Loucy (cell line): Measurements from ENCODE around the gene CELSR1.
A peak's percentile ranks its signal among the peaks of the same experiment; 100 is the strongest.

Source experiments
- H2AFZ ChIP-seq: fragments of 200-600 bp; sonication (generic); 2 replicates; pipeline ENCODE4 v1.6.0; 2016; ENCODE audit warnings: antibody characterized with exemption, mild to moderate bottlenecking, low read length, moderate library complexity
- H3F3A ChIP-seq: fragments of 200-600 bp; 2 replicates; pipeline ENCODE4 v1.6.0; 2016; ENCODE audit warnings: antibody characterized with exemption, low read depth, mild to moderate bottlenecking
- H3K27me3 ChIP-seq: fragments of 200-600 bp; sonication (generic); 2 replicates; pipeline ENCODE4 v1.6.1; 2014; ENCODE audit warnings: low read length, mild to moderate bottlenecking; ENCODE audit not compliant: insufficient read depth, poor library complexity, severe bottlenecking
- H3K36me3 ChIP-seq: fragments of 200-600 bp; sonication (generic); 2 replicates; pipeline ENCODE4 v1.6.1; 2016; ENCODE audit warnings: low read length; ENCODE audit not compliant: insufficient read depth
- H3K4me1 ChIP-seq: fragments of 200-600 bp; sonication (generic); 2 replicates; pipeline ENCODE4 v1.5.1; 2014; ENCODE audit warnings: low read length, mild to moderate bottlenecking; ENCODE audit not compliant: insufficient read depth, poor library complexity, severe bottlenecking
- H3K4me2 ChIP-seq: fragments of 200-600 bp; sonication (generic); 2 replicates; pipeline ENCODE4 v1.6.0; 2014; ENCODE audit warnings: antibody characterized with exemption, low read length, low read depth, mild to moderate bottlenecking; ENCODE audit not compliant: poor library complexity, severe bottlenecking
- H3K4me3 ChIP-seq: fragments of 200-600 bp; sonication (generic); 2 replicates; pipeline ENCODE4 v1.5.1; 2014; ENCODE audit warnings: low read length, mild to moderate bottlenecking, mixed read lengths; ENCODE audit not compliant: poor library complexity, severe bottlenecking
- H3K79me2 ChIP-seq: fragments of 200-600 bp; sonication (generic); 2 replicates; pipeline ENCODE4 v1.6.1; 2014; ENCODE audit warnings: low read length; ENCODE audit not compliant: insufficient read depth
- H3K9ac ChIP-seq: fragments of 200-600 bp; sonication (generic); 2 replicates; pipeline ENCODE4 v1.6.0; 2014; ENCODE audit warnings: mild to moderate bottlenecking, low read depth, low read length, moderate library complexity; ENCODE audit not compliant: poor library complexity, severe bottlenecking
- H3K9me2 ChIP-seq: fragments of 200-600 bp; sonication (generic); replicated peaks from 2 replicates; pipeline ENCODE4 v1.6.1; 2016; ENCODE audit warnings: low read depth, low read length, mixed read lengths
- H3K9me3 ChIP-seq: fragments of 200-600 bp; sonication (generic); 2 replicates; pipeline ENCODE4 v1.6.1; 2014; ENCODE audit warnings: mild to moderate bottlenecking, antibody characterized with exemption, low read length, low read depth; ENCODE audit not compliant: insufficient read depth
- H4K20me1 ChIP-seq: fragments of 200-600 bp; sonication (generic); 2 replicates; pipeline ENCODE4 v1.6.0; 2014; ENCODE audit warnings: antibody characterized with exemption, low read length, mild to moderate bottlenecking; ENCODE audit not compliant: insufficient read depth, poor library complexity, severe bottlenecking
- CTCF ChIP-seq: fragments of 200-600 bp; sonication (generic); conservative IDR thresholded peaks from 2 replicates; pipeline ENCODE4 v1.5.1; 2014; ENCODE audit warnings: mild to moderate bottlenecking, antibody characterized with exemption, low read length
- EZH2phosphoT487 ChIP-seq: fragments of 200-600 bp; IDR thresholded peaks from 2 replicates; pipeline ENCODE4 v1.6.1; 2018; ENCODE audit warnings: antibody characterized with exemption, mild to moderate bottlenecking, moderate library complexity, borderline replicate concordance

The CELSR1 gene

GRCh38 chr22:46561435-46561905 is 24.1 kb upstream of the CELSR1 start:
- Histone ChIP-seq H3K27me3 (no peaks in the 10 kb centered on the region), H3K4me3 (peak overlapping the region; percentile 29), H3K4me2 (peak overlapping the region; percentile 43)

GRCh38 chr22:46560696-46561295 is 23.4 kb upstream of the CELSR1 start:
- Histone ChIP-seq H3F3A (no peaks in the 10 kb centered on the region), H4K20me1 (no peaks in the 10 kb centered on the region), H3K4me2 (peak overlapping the region; percentile 43), H3K9ac (no peak overlapping the region), H3K27me3 (no peaks in the 10 kb centered on the region), H3K9me2 (no peaks in the 10 kb centered on the region), H3K36me3 (no peaks in the 10 kb centered on the region), H3K4me3 (peak overlapping the region; percentile 29), H3K4me1 (peaks cover 10% of the 10 kb centered on the region), H2AFZ (peak overlapping the region; percentile 63; the same call in 1 of the 2 replicates), H3K9me3 (no peaks in the 10 kb centered on the region), H3K79me2 (no peaks in the 10 kb centered on the region)
- TF ChIP-seq CTCF (no peak), EZH2phosphoT487 (no peak)

More at GRCh38 chr22:46561435-46561905, 24.1 kb upstream of the CELSR1 start:
- H3F3A ChIP-seq, result no peaks in the 10 kb centered on the region
- H2AFZ ChIP-seq, result peak overlapping the region; percentile 63; the same call in 1 of the 2 replicates
- H3K4me1 ChIP-seq, result peaks cover 10% of the 10 kb centered on the region
- no peaks in the 10 kb centered on the region for H3K9me3 ChIP-seq
- TF ChIP-seq CTCF (no peak), EZH2phosphoT487 (no peak)
- no peaks in the 10 kb centered on the region for H3K9me2 ChIP-seq
- H3K36me3 ChIP-seq, result no peaks in the 10 kb centered on the region
- H3K79me2 ChIP-seq, result no peaks in the 10 kb centered on the region
- H4K20me1 ChIP-seq, result no peaks in the 10 kb centered on the region
- peak overlapping the region; percentile 29 for H3K9ac ChIP-seq

GRCh38 chr22:46557736-46558480 is 20.5 kb upstream of the CELSR1 start:
- H3K4me2 ChIP-seq, result no peak overlapping the region
- no peak for TF ChIP-seq CTCF
- TF ChIP-seq EZH2phosphoT487, result no peak
- H3K9me2 ChIP-seq, result no peaks in the 10 kb centered on the region
- no peaks in the 10 kb centered on the region for H3K79me2 ChIP-seq
- no peaks in the 10 kb centered on the region for H3F3A ChIP-seq
- H3K4me1 ChIP-seq, result peaks cover 3% of the 10 kb centered on the region
- no peak overlapping the region for H3K9ac ChIP-seq
- no peak overlapping the region for H3K4me3 ChIP-seq
- no peaks in the 10 kb centered on the region for H4K20me1 ChIP-seq
- no peak overlapping the region for H2AFZ ChIP-seq
- no peaks in the 10 kb centered on the region for H3K9me3 ChIP-seq
- no peaks in the 10 kb centered on the region for H3K36me3 ChIP-seq
- no peaks in the 10 kb centered on the region for H3K27me3 ChIP-seq
